ENCODE data around the gene XYLT1.

Gene XYLT1

DNA sequence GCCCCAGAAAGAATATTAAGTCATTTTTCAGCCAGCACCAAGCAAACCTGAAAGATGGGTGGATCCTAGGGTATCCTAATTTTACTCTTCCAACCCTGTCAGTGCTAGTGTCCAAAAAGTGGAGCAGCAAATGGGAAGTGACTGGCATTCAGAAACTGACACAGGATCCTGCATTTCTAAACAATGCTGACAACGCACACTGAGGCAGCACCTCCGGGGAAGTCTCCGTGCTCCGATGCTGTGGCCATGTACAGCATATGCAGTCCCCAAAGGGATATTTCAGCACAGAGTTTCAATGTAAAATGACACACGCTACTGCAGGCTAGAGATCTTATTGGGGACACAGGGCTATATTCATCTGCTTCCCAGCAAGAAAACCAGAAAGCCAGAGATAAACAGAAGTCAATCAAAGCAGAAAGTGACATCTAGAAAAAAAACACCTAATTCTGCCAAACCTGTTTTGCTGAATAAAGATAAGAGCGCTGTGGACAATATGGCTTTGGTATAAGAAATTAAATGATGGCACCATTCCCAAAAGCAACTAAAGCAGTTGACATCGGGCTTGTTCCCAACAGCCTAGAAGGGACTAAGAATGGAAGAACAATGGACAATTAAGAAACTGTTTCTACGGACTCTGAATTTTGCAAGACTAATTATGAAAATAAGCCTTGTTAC is 17.3 kb downstream of the XYLT1 start:
- no peaks in the 10 kb centered on the region for H3K36me3 ChIP-seq
- peak in 1 of 2 donors; percentile 31 for DNase-seq
- no peaks in the 10 kb centered on the region for H3K27me3 ChIP-seq
- TF ChIP-seq, protein P1, sequence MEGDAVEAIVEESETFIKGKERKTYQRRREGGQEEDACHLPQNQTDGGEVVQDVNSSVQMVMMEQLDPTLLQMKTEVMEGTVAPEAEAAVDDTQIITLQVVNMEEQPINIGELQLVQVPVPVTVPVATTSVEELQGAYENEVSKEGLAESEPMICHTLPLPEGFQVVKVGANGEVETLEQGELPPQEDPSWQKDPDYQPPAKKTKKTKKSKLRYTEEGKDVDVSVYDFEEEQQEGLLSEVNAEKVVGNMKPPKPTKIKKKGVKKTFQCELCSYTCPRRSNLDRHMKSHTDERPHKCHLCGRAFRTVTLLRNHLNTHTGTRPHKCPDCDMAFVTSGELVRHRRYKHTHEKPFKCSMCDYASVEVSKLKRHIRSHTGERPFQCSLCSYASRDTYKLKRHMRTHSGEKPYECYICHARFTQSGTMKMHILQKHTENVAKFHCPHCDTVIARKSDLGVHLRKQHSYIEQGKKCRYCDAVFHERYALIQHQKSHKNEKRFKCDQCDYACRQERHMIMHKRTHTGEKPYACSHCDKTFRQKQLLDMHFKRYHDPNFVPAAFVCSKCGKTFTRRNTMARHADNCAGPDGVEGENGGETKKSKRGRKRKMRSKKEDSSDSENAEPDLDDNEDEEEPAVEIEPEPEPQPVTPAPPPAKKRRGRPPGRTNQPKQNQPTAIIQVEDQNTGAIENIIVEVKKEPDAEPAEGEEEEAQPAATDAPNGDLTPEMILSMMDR (IDR thresholded peaks at IDR 0.05): no peak
- H3K27ac ChIP-seq: no peak overlapping the region
- intact Hi-C loops (cut with DNase I; ENCODE audit: low total_unique reads): loop anchor here (10.0 kb wide), 1 partner anchor 239 kb away; no protein-coding TSS in a partner anchor
- no peak overlapping the region for H3K4me3 ChIP-seq
- peaks cover 0 to 7% (median 2%) of the 10 kb centered on the region in 4 donors for H3K4me1 ChIP-seq
- H3K9me3 ChIP-seq: no peaks in the 10 kb centered on the region

DNA sequence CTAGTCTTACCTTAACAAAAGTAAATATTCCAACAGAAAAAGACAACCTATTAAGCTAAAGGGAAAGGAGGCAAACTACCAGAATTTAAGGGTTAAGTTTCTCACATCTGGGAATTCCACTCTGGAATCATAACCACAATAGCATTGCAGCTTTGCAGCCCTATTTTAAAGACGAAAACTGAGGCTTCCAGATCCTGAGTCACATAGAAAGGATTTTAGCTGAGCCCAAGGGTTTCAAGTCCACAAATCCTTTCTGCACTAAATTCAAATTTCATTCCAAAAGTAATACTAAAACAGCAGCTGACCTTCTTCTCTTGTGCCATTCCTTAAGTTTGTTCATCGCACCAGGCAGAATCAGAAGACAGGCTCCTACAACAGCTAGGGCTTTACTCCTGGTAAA is 17.8 kb downstream of the XYLT1 start:
- intact Hi-C loops (cut with DNase I; ENCODE audit: low total_unique reads): loop anchor here (10.0 kb wide), 1 partner anchor 238 kb away; no protein-coding TSS in a partner anchor
- Histone ChIP-seq H3K27me3 (no peaks in the 10 kb centered on the region), H3K36me3 (no peaks in the 10 kb centered on the region), H3K9me3 (no peaks in the 10 kb centered on the region), H3K27ac (no peak overlapping the region), H3K4me1 (peaks cover 0 to 7% (median 3%) of the 10 kb centered on the region in 4 donors), H3K4me3 (no peak overlapping the region)
- DNase-seq: no peak
- TF ChIP-seq, protein P1 (IDR thresholded peaks at IDR 0.05): no peak

DNA sequence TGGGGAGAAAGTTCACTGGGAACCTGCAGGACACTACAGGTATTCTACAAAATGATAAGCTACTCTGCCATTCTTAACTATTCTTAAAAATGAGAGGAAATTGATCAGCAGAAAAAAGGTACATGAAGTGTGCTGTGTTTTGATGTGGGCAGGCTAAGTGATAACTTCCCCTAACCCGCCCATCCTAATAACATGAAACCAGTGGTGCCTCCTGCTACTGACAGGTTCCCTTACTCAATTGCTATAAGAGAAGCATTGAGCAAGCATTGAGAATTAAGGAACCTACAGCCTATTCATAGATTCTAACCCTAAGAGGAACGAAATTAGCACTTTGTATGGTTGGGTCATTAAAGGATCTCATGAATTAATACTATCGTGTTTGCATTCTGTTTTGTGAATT is 18.9 kb downstream of the XYLT1 start:
- peak in 1 of 2 donors; percentile 3 for DNase-seq
- H3K27ac ChIP-seq: no peak overlapping the region
- no peak overlapping the region for H3K4me3 ChIP-seq
- H3K9me3 ChIP-seq: no peaks in the 10 kb centered on the region
- TF ChIP-seq, protein P1 (IDR thresholded peaks at IDR 0.05): no peak
- intact Hi-C loops (cut with DNase I; ENCODE audit: low total_unique reads): loop anchor here (10.0 kb wide), 1 partner anchor 237 kb away; no protein-coding TSS in a partner anchor
- no peaks in the 10 kb centered on the region for H3K36me3 ChIP-seq
- H3K4me1 ChIP-seq: peaks cover 0 to 16% (median 11%) of the 10 kb centered on the region in 4 donors
- no peaks in the 10 kb centered on the region for H3K27me3 ChIP-seq

DNA sequence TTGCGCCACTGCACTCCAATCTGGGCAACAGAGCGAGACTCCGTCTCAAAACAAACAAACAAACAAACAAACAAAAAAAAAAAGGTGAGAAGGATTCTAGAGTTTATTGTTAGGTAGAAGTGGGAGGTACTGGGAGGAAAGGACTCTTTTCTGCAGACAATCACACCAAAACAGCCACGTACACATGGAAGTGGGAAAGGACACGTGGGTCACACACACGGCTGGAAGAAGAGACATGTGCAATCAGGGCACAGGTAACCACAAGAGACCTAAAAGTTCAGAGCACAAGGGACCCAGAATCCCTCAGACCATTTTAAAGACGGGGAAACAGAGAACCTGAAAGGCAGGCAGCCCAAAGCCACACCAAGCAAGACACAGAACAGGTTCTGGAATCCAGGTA is 20.5 kb downstream of the XYLT1 start:
- intact Hi-C loops (cut with DNase I; ENCODE audit: low total_unique reads): loop anchor here (10.0 kb wide), 1 partner anchor 235 kb away; no protein-coding TSS in a partner anchor
- DNase-seq: peak in 1 of 2 donors; percentile 11
- Histone ChIP-seq H3K4me3 (no peak overlapping the region), H3K9me3 (no peaks in the 10 kb centered on the region), H3K27me3 (no peaks in the 10 kb centered on the region), H3K4me1 (peaks cover 0 to 22% (median 13%) of the 10 kb centered on the region in 4 donors), H3K27ac (no peak overlapping the region), H3K36me3 (peaks cover 0 to 2% (median 0%) of the 10 kb centered on the region in 3 donors)
- TF ChIP-seq, protein P1 (IDR thresholded peaks at IDR 0.05): no peak

DNA sequence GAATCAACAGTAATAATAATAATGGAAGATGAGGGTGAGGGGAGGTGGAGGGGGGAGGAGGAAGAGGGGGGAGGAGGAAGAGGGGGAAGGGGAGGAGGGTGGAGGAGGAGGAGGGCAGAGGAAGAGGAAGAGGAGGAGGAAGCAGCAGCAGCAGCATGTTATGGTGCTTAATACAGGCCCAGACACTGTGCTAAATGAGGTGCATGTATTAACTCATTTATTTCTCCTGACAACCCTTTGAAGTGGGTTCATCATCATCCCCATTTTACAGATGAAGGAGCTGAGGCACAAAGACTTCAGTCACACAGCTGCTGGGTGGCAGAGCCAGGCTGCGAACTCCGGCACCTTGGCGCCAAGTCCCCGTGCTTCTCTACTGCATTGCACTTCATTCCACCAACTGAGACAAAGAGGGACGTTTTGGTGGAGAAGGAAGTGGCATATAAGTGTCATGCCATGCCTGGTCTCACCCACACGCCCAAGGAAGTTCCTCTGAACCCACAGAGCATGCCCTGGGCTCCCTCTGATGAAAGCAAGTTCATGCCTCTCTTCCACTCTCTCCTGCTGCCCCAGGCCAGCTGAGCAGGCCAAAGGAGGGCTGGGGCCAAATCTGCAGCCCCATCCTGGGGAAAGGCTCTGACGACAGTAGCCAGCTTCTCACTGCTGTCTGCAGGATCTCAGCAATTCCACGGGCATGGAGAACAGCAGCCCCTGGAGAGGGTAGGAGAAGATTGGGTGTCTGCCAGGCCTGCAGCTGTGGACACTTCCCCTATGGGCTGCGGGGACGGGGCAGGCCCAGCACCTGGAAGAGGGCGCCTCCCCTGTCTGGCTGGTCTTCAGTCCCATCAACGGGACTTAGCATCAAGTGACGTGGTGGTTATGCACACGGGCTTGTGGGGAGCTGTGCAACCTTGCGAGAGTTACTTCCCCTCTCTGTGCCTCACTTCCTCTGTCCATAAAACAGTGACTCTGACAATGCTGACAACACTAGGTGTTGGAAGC is 21.8 kb downstream of the XYLT1 start:
- H3K36me3 ChIP-seq: peaks cover 0 to 3% (median 0%) of the 10 kb centered on the region in 3 donors
- no peaks in the 10 kb centered on the region for H3K9me3 ChIP-seq
- DNase-seq: peak; percentile 49 to 66
- H3K27me3 ChIP-seq: no peaks in the 10 kb centered on the region
- TF ChIP-seq, protein P1 (IDR thresholded peaks at IDR 0.05): no peak
- intact Hi-C loops (cut with DNase I; ENCODE audit: low total_unique reads): no loop called here
- H3K27ac ChIP-seq: no peak overlapping the region
- H3K4me1 ChIP-seq: peaks cover 0 to 22% (median 13%) of the 10 kb centered on the region in 4 donors
- H3K4me3 ChIP-seq: no peak overlapping the region

All from tibial artery (tissue), 4 donors.